ENCODE measurements around the gene CCL13. TPM values are rescaled to one million over a fixed set of nuclear protein-coding genes. Genes with fewer than 3 reads are reported as not detected.

CCL13 gene
- total RNA-seq, 4 donors from 2014 or later, result 1.9 to 79.2 (median 2.9) TPM; not detected in 1

DNA sequence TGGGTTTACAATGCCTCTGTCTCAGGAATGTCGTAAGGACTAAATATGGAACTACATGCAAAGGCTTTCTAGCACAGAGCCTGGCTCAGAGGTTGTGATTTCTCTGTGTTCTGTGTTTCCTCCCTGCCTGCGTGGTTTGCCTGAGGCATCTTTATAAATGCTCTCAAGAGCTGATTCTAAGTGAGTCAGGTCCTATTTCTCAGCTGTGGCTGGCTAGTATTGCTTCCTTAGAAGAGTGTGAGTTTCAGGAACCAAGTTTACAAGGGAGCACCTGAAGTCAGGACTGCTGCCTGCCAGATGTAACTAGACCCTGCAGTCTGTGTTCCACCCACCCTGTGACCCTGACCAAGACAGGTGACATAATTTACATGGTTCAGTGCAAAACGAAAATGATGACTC lies 14.7 kb downstream of the CCL13 start:
- TF ChIP-seq CTCF (IDR thresholded peaks at IDR 0.05), result no peak
- TF ChIP-seq POLR2A (IDR thresholded peaks at IDR 0.05), result no peak
- Histone ChIP-seq H3K4me3 (no peak overlapping the region), H3K27ac (no peak overlapping the region), H3K4me1 (no peaks in the 10 kb centered on the region), H3K36me3 (no peaks in the 10 kb centered on the region), H3K9me3 (no peaks in the 10 kb centered on the region), H3K27me3 (no peaks in the 10 kb centered on the region)
- DNase-seq, result no peak

GRCh38 chr17:34371405-34372100 lies 15.3 kb downstream of the CCL13 start:
- H3K4me1 ChIP-seq, result no peaks in the 10 kb centered on the region
- H3K27me3 ChIP-seq, result no peaks in the 10 kb centered on the region
- H3K9me3 ChIP-seq, result no peaks in the 10 kb centered on the region
- TF ChIP-seq POLR2A (IDR thresholded peaks at IDR 0.05) (no peak), CTCF (IDR thresholded peaks at IDR 0.05) (no peak)
- H3K27ac ChIP-seq, result no peak overlapping the region
- no peak overlapping the region for H3K4me3 ChIP-seq
- no peak for DNase-seq
- no peaks in the 10 kb centered on the region for H3K36me3 ChIP-seq

DNA sequence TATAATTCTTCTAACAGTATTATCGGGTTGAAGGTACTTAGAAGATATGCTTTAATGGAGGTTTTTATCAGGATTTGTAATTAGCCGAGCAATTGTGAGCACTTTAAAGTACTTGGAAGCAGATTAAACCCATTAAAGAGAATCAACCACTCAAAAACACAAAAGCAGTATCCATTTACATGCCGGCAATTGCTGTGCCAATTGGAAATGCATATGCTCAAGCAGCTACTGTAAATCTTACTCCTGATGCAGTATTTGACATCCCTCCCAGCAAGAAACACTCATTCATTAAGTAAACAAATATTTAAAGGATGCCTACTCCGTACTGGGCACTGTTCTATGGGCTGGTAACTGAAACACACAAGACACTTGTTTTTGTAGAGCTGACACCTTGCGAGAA lies 18.2 kb downstream of the CCL13 start:
- H3K36me3 ChIP-seq, result no peaks in the 10 kb centered on the region
- no peaks in the 10 kb centered on the region for H3K27me3 ChIP-seq
- no peak overlapping the region for H3K27ac ChIP-seq
- no peak for DNase-seq
- no peaks in the 10 kb centered on the region for H3K4me1 ChIP-seq
- H3K4me3 ChIP-seq, result no peak overlapping the region
- no peaks in the 10 kb centered on the region for H3K9me3 ChIP-seq
- TF ChIP-seq POLR2A (IDR thresholded peaks at IDR 0.05) (no peak), CTCF (IDR thresholded peaks at IDR 0.05) (no peak)

DNA sequence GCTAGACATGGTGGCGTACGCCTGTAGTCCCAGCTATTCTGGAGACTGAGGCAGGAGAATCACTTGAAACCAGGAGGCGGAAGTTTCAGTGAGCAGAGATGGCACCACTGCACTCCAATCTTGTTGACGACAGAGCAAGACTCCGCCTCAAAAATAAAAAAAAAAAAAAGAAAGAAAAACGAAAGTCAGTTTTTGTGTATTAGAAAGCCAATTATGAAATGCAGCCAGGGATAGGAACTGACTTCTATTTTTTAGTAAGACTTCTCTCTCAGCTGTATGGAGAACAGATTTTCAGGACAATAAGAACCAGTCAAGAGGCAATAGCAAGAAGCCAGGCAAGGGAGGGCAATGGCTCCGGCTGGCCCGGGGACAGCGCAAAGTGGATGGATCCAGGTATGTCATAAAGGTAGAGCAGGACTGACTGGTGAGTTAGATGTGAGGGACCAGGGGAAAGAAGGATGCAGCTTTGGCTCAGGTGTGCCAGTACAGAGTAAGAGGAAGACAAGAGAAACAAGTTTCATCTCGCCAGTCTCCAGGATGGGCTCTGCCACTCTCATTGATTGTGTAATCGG lies 19.2 kb downstream of the CCL13 start:
- Histone ChIP-seq H3K36me3 (no peaks in the 10 kb centered on the region), H3K9me3 (no peaks in the 10 kb centered on the region), H3K27ac (no peak overlapping the region), H3K4me3 (no peak overlapping the region), H3K27me3 (no peaks in the 10 kb centered on the region), H3K4me1 (no peaks in the 10 kb centered on the region)
- TF ChIP-seq CTCF (IDR thresholded peaks at IDR 0.05) (no peak), POLR2A (IDR thresholded peaks at IDR 0.05) (no peak)
- no peak for DNase-seq

GRCh38 chr17:34377078-34377823 lies 21.0 kb downstream of the CCL13 start:
- H3K4me3 ChIP-seq, result no peak overlapping the region
- no peak overlapping the region for H3K27ac ChIP-seq
- H3K27me3 ChIP-seq, result no peaks in the 10 kb centered on the region
- H3K9me3 ChIP-seq, result no peaks in the 10 kb centered on the region
- no peak for DNase-seq
- TF ChIP-seq CTCF (IDR thresholded peaks at IDR 0.05) (no peak), POLR2A (IDR thresholded peaks at IDR 0.05) (no peak)
- H3K4me1 ChIP-seq, result no peaks in the 10 kb centered on the region
- H3K36me3 ChIP-seq, result no peaks in the 10 kb centered on the region
